ENCODE data around the gene MRPS34. TPM values are rescaled to one million over a fixed set of nuclear protein-coding genes. Genes with fewer than 3 reads are reported as not detected.

Gene MRPS34
- polyA plus RNA-seq, 1 experiment: 55.8 TPM

DNA sequence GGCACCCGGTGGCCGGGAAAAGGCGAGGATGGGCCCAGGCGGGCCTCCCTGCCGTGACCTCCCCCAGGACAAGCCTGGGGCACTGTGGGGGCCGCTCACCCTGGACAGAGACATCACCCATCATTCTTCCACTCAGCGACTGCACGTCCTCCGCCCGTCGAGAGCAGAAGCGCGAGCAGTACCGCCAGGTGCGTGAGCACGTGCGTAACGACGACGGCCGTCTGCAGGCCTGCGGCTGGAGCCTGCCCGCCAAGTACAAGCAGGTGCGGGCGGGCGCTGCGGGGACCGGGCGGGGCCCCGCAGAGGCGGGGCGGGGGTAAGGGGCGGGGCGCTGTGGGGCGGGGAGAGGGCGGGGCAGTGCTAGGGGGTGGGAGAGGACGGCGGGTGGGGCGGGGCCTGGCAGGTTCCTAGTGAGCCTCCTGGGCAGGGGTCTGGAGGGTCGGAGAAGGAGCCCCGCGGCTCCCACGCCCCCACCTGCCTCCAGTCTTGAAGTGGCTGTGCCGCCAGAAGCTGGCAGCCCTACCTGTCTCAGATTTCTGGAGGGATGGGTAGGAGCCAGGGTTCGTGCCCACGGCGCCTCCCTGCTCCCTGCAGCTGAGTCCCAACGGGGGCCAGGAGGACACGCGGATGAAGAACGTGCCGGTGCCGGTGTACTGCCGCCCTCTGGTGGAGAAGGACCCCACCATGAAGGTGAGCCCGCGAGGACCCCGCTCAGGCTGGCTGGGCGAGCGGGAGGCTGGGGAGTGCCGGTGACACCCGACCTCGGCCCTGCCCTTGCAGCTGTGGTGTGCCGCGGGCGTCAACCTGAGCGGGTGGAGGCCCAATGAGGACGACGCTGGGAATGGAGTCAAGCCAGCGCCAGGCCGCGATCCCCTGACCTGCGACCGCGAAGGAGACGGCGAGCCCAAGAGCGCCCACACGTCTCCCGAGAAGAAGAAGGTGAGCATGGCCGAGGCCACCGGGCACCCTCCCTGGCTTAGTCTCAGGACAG is 9.1 kb downstream of the MRPS34 start:
- no peak overlapping the region for H3K27ac ChIP-seq (ENCODE audit: low read depth, low read length)
- no peaks in the 10 kb centered on the region for H3K27me3 ChIP-seq (ENCODE audit: control insufficient read depth, insufficient read depth, low read length)
- CTCF ChIA-PET: interaction anchor here (0.6 kb wide), 1 partner anchor 9 kb away, joined by 3 read pairs; no protein-coding TSS in a partner anchor
- POLR2A ChIA-PET: interaction anchor here (1.5 kb wide), 1 partner anchor 9 kb away, joined by 4 read pairs; the partner anchor contains the start of genes EME2 and MRPS34
- H3K9me3 ChIP-seq (ENCODE audit: control insufficient read depth, insufficient read depth, low read length): no peaks in the 10 kb centered on the region; the same call in 1 of the 2 replicates
- TF ChIP-seq CTCF (IDR thresholded peaks at IDR 0.05; ENCODE audit: low read depth, low read length): peak; percentile 47
- H3K4me3 ChIP-seq (ENCODE audit: low read depth, low read length): no peak overlapping the region
- no peak for DNase-seq (ENCODE audit: low read depth, low spot score)

- POLR2A ChIA-PET: interaction anchor here (0.6 kb wide), 1 partner anchor 725 kb away, joined by 11 read pairs; no protein-coding TSS in a partner anchor
- CTCF ChIA-PET: interaction anchor here (0.6 kb wide), 1 partner anchor 8 kb away, joined by 3 read pairs; no protein-coding TSS in a partner anchor
- no peak overlapping the region for H3K4me3 ChIP-seq (ENCODE audit: low read depth, low read length)
- H3K27ac ChIP-seq (ENCODE audit: low read depth, low read length): no peak overlapping the region
- no peak for DNase-seq (ENCODE audit: low read depth, low spot score)
- TF ChIP-seq CTCF (IDR thresholded peaks at IDR 0.05; ENCODE audit: low read depth, low read length): no peak
- H3K9me3 ChIP-seq (ENCODE audit: control insufficient read depth, insufficient read depth, low read length): no peaks in the 10 kb centered on the region; the same call in 1 of the 2 replicates
- no peaks in the 10 kb centered on the region for H3K27me3 ChIP-seq (ENCODE audit: control insufficient read depth, insufficient read depth, low read length)
These were observed 9.9 kb downstream of the MRPS34 start for GRCh38 chr16:1762879-1763520.

DNA sequence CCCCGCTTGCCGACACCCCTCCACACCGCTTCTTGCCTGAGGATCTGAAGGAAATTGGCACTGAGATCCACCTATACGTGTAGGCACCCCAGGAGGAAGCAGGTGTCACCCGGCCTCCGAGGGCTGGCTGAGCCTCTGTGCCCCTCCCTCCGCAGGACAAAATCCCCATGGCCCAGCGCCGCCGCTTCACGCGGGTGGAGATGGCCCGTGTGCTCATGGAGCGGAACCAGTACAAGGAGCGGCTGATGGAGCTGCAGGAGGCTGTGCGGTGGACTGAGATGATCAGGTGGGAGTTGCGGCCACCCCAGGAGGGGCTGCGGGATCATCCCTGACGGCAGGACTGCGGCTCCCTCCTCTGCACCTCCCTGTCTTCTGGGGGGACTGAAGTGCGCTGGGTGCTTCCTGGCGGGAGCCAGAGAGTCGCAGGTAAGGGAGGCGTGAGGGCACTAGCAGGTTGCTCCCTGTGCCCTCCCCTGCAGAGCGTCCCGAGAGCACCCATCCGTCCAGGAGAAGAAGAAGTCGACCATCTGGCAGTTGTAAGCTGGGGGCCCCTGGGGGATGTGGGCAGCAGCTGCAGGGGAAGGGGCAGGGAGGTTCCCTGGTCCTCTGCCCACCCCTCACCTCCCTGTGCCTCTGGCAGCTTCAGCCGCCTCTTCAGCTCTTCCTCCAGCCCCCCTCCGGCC is 10.6 kb downstream of the MRPS34 start:
- Histone ChIP-seq H3K9me3 (ENCODE audit: control insufficient read depth, insufficient read depth, low read length) (no peaks in the 10 kb centered on the region; the same call in 1 of the 2 replicates), H3K27me3 (ENCODE audit: control insufficient read depth, insufficient read depth, low read length) (no peaks in the 10 kb centered on the region), H3K27ac (ENCODE audit: low read depth, low read length) (no peak overlapping the region), H3K4me3 (ENCODE audit: low read depth, low read length) (no peak overlapping the region)
- TF ChIP-seq CTCF (IDR thresholded peaks at IDR 0.05; ENCODE audit: low read depth, low read length): no peak
- ChIA-PET CTCF (no interaction called here), POLR2A (interaction anchor here (0.6 kb wide), 1 partner anchor 726 kb away, joined by 11 read pairs; no protein-coding TSS in a partner anchor)
- DNase-seq (ENCODE audit: low read depth, low spot score): no peak

- DNase-seq (ENCODE audit: low read depth, low spot score): no peak
- H3K9me3 ChIP-seq (ENCODE audit: control insufficient read depth, insufficient read depth, low read length): no peaks in the 10 kb centered on the region; the same call in 1 of the 2 replicates
- ChIA-PET POLR2A (interaction anchor here (0.5 kb wide), 1 partner anchor 150 kb away, joined by 3 read pairs; the partner anchor contains the start of genes CRAMP1 and IFT140), CTCF (no interaction called here)
- TF ChIP-seq CTCF (IDR thresholded peaks at IDR 0.05; ENCODE audit: low read depth, low read length): no peak
- H3K27ac ChIP-seq (ENCODE audit: low read depth, low read length): no peak overlapping the region
- H3K4me3 ChIP-seq (ENCODE audit: low read depth, low read length): no peak overlapping the region
- no peaks in the 10 kb centered on the region for H3K27me3 ChIP-seq (ENCODE audit: control insufficient read depth, insufficient read depth, low read length)
These were observed 11.2 kb downstream of the MRPS34 start for GRCh38 chr16:1761751-1762150.
